Endothelial cell of umbilical vein (primary cell): ENCODE measurements around the gene SCAPER. TPM values are rescaled to one million over a fixed set of nuclear protein-coding genes. Genes with fewer than 3 reads are reported as not detected.

Experiments
- BruUV-seq: library from RNA; stranded (reverse); fragments of 400-500 nt; replicated peaks from 2 replicates; lab custom pipeline; 2021; lab: Mats Ljungman, UMichigan
- CTCF ChIA-PET: fragments of 300-600, 350-600 bp; sonication (Branson Sonifier 250); formaldehyde crosslinking; loops from one replicate; lab custom pipeline; 2021; ENCODE audit warnings: antibody characterized with exemption, inconsistent platforms; lab: Charles Lee
- POLR2A ChIA-PET: fragments of 300-600, 350-600 bp; sonication (Branson Sonifier 250); formaldehyde crosslinking; loops from one replicate; lab custom pipeline; 2021; ENCODE audit warnings: antibody characterized with exemption, inconsistent platforms; lab: Charles Lee
- DNase-seq: peaks from one replicate; pipeline ENCODE4 v3.0.0-alpha.2; 2011; ENCODE audit warnings: low read depth, low spot score
- FAIRE-seq: peaks from 2 replicates; lab custom pipeline; 2011; peaks lifted over from hg19 to GRCh38; lab: Jason Lieb, UNC
- H2AFZ ChIP-seq: 2 replicates; pipeline ENCODE4 v1.6.0; 2012; ENCODE audit warnings: low read depth, low read length, control low read depth, inconsistent platforms
- H3K27ac ChIP-seq: 2 replicates; pipeline ENCODE4 v1.5.1; 2011; ENCODE audit warnings: low read depth, mild to moderate bottlenecking, control low read depth, low read length, moderate library complexity; ENCODE audit not compliant: insufficient read depth
- H3K27me3 ChIP-seq, 2 experiments: 2 replicates each; pipeline versions ENCODE4 v1.6.0 to v1.6.1; 2011; ENCODE audit warnings: low read length in 2 of 2, mixed read lengths in 1 of 2; ENCODE audit not compliant: control insufficient read depth in 2 of 2, insufficient read depth in 2 of 2
- H3K36me3 ChIP-seq, 2 experiments: 2 replicates in 1 of 2; 3 replicates in 1 of 2; pipeline ENCODE4 v1.5.1; 2011; ENCODE audit warnings: low read length in 2 of 2, mild to moderate bottlenecking in 1 of 2, moderate library complexity in 1 of 2; ENCODE audit not compliant: control insufficient read depth in 2 of 2, insufficient read depth in 2 of 2; ENCODE audit errors: extremely low read depth in 1 of 2
- H3K4me1 ChIP-seq: 3 replicates; pipeline ENCODE4 v1.5.1; 2011; ENCODE audit warnings: mild to moderate bottlenecking, low read length; ENCODE audit not compliant: control insufficient read depth, insufficient read depth; ENCODE audit errors: extremely low read depth
- H3K4me2 ChIP-seq: 2 replicates; pipeline ENCODE4 v1.6.1; 2011; ENCODE audit warnings: low read length, control low read depth, mixed read lengths; ENCODE audit not compliant: insufficient read depth
- H3K4me3 ChIP-seq, 3 experiments: fragments of 200-600 bp in 1 of 3; sonication (generic), shearing (Covaris generic) in 1 of 3; replicated peaks in 1 of 3; 2 replicates each; pipeline ENCODE4 v1.5.1; 2011 to 2016; ENCODE audit warnings: control low read depth in 3 of 3, low read length in 3 of 3, mild to moderate bottlenecking in 2 of 3, inconsistent platforms in 1 of 3, low read depth in 1 of 3, moderate library complexity in 1 of 3; ENCODE audit not compliant: insufficient read depth in 1 of 3
- H3K79me2 ChIP-seq: 2 replicates; pipeline ENCODE4 v1.6.0; 2012; ENCODE audit warnings: low read length, inconsistent platforms; ENCODE audit not compliant: control insufficient read depth, insufficient read depth
- H3K9ac ChIP-seq: replicated peaks from 2 replicates; pipeline ENCODE3; 2011; ENCODE audit warnings: low read length, control low read depth; ENCODE audit not compliant: insufficient read depth; ENCODE audit errors: extremely low read depth
- H3K9me1 ChIP-seq: replicated peaks from 3 replicates; pipeline ENCODE4 v1.6.0; 2011; ENCODE audit warnings: mild to moderate bottlenecking, low read length; ENCODE audit not compliant: control insufficient read depth, insufficient read depth; ENCODE audit errors: extremely low read depth
- H3K9me3 ChIP-seq: replicated peaks from 2 replicates; pipeline ENCODE4 v1.5.1; 2012; ENCODE audit warnings: low read length, inconsistent platforms; ENCODE audit not compliant: control insufficient read depth, insufficient read depth
- H4K20me1 ChIP-seq: replicated peaks from 2 replicates; pipeline ENCODE3; 2011; ENCODE audit warnings: mild to moderate bottlenecking, low read length; ENCODE audit not compliant: control insufficient read depth, insufficient read depth; ENCODE audit errors: extremely low read depth
- EZH2 ChIP-seq: IDR thresholded peaks from 2 replicates; pipeline ENCODE4 v1.6.1; 2012; ENCODE audit warnings: borderline replicate concordance, low read depth, mild to moderate bottlenecking, moderate library complexity, low read length, inconsistent platforms; ENCODE audit not compliant: severe bottlenecking
- FOS ChIP-seq: IDR thresholded peaks from 2 replicates; pipeline ENCODE4 v1.6.1; 2011; ENCODE audit warnings: mild to moderate bottlenecking, low read length, moderate library complexity, borderline replicate concordance; ENCODE audit not compliant: insufficient read depth
- GATA2 ChIP-seq: IDR thresholded peaks from 2 replicates; pipeline ENCODE4 v1.7.0; 2011; ENCODE audit warnings: low read depth, mild to moderate bottlenecking, moderate library complexity, mixed read lengths, low read length; ENCODE audit not compliant: insufficient read length, insufficient read depth
- JUN ChIP-seq: IDR thresholded peaks from 2 replicates; pipeline ENCODE4 v1.6.1; 2011; ENCODE audit warnings: borderline replicate concordance, low read depth; ENCODE audit not compliant: insufficient read length, insufficient read depth
- MYC ChIP-seq: IDR thresholded peaks from one replicate; pipeline ENCODE4 v1.6.1; 2011; ENCODE audit warnings: mild to moderate bottlenecking, low read depth, low read length
- POLR2A ChIP-seq: IDR thresholded peaks from 2 replicates; pipeline ENCODE4 v1.6.1; 2012; ENCODE audit warnings: low read depth, mild to moderate bottlenecking, control low read depth, low read length
- POLR2AphosphoS5 ChIP-seq: IDR thresholded peaks from 2 replicates; pipeline ENCODE4 v1.6.1; 2012; ENCODE audit warnings: low read depth, mild to moderate bottlenecking, control low read depth, low read length, moderate library complexity; ENCODE audit not compliant: insufficient read depth
- dilution Hi-C: fragments of 300-500 bp; cut with MboI; formaldehyde crosslinking; loops from one replicate; pipeline ENCODE4 v1.15.0; 2019; ENCODE audit warnings: low sequenced_read_pairs; ENCODE audit not compliant: extremely low pct_ligation_motif_present
- intact Hi-C: fragments of 100-400 bp; cut with micrococcal nuclease; formaldehyde crosslinking; loops from one replicate; pipeline ENCODE4 v1.10.0; 2022
- polyA plus RNA-seq, 4 experiments: library from polyadenylated mRNA; depleted of rRNA in 3 of 4; stranded (reverse) in 3 of 4; unstranded in 1 of 4; fragments of >200 nt; gene quantifications; 2 replicates each; pipeline versions ENCODE4 v1.2.1 to v1.2.3, GENCODE V29; 2011 to 2012; ENCODE audit warnings: missing spikeins in 1 of 4
- total RNA-seq: library from RNA; stranded (reverse); gene quantifications from 2 replicates; pipeline ENCODE4 v1.2.3, GENCODE V29; 2021
- TF ChIP-seq, protein P1 (sequence below): IDR thresholded peaks from 2 replicates; pipeline ENCODE4 v1.6.1; 2011; ENCODE audit not compliant: insufficient read depth, insufficient read length
- TF ChIP-seq, protein P2 (sequence below), 2 donors: IDR thresholded peaks; 1 replicate in 1 of 2; 2 replicates in 1 of 2; pipeline ENCODE4 v1.5.1; 2011; ENCODE audit warnings: low read length in 2 of 2, mild to moderate bottlenecking in 2 of 2, moderate library complexity in 2 of 2, control low read depth in 1 of 2, inconsistent platforms in 1 of 2, low read depth in 1 of 2; ENCODE audit not compliant: insufficient read depth in 1 of 2; ENCODE audit errors: extremely low read depth in 1 of 2

Gene SCAPER
- total and polyA plus RNA-seq, 2 donors (not counting 3 experiments of a cell fraction or from before 2014, with no cell fraction given), result 2.7 to 12.7 TPM

- TF ChIP-seq MYC, result no peak
- TF ChIP-seq POLR2AphosphoS5, result no peak
- TF ChIP-seq GATA2, result no peak
- no peak for TF ChIP-seq POLR2A
- TF ChIP-seq EZH2, result no peak
- TF ChIP-seq, protein P1, sequence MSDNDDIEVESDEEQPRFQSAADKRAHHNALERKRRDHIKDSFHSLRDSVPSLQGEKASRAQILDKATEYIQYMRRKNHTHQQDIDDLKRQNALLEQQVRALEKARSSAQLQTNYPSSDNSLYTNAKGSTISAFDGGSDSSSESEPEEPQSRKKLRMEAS, result no peak
- TF ChIP-seq, protein P2, sequence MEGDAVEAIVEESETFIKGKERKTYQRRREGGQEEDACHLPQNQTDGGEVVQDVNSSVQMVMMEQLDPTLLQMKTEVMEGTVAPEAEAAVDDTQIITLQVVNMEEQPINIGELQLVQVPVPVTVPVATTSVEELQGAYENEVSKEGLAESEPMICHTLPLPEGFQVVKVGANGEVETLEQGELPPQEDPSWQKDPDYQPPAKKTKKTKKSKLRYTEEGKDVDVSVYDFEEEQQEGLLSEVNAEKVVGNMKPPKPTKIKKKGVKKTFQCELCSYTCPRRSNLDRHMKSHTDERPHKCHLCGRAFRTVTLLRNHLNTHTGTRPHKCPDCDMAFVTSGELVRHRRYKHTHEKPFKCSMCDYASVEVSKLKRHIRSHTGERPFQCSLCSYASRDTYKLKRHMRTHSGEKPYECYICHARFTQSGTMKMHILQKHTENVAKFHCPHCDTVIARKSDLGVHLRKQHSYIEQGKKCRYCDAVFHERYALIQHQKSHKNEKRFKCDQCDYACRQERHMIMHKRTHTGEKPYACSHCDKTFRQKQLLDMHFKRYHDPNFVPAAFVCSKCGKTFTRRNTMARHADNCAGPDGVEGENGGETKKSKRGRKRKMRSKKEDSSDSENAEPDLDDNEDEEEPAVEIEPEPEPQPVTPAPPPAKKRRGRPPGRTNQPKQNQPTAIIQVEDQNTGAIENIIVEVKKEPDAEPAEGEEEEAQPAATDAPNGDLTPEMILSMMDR (IDR thresholded peaks at IDR 0.05; ENCODE audit: extremely low read depth in 1 of 2, insufficient read depth in 1 of 2, low read depth in 1 of 2, low read length in 2 of 2), result no peak
- no peak for TF ChIP-seq FOS
- no peak for TF ChIP-seq JUN
- no peaks in the 10 kb centered on the region for H3K4me1 ChIP-seq
- intact Hi-C loops, result no loop called here
- H3K27me3 ChIP-seq, result no peaks in the 10 kb centered on the region
- H3K27ac ChIP-seq, result no peak overlapping the region
- FAIRE-seq (no peak), DNase-seq (no peak)
- no TSS peak for BruUV-seq
- dilution Hi-C loops, result no loop called here
- H4K20me1 ChIP-seq, result no peaks in the 10 kb centered on the region
- ChIA-PET CTCF (no interaction called here), POLR2A (no interaction called here)
- no peak overlapping the region for H2AFZ ChIP-seq
- H3K9me3 ChIP-seq, result no peaks in the 10 kb centered on the region
- H3K4me3 ChIP-seq, result no peak overlapping the region
- H3K4me2 ChIP-seq, result no peak overlapping the region
- no peaks in the 10 kb centered on the region for H3K36me3 ChIP-seq
- H3K9ac ChIP-seq, result no peak overlapping the region
- no peaks in the 10 kb centered on the region for H3K79me2 ChIP-seq
- no peaks in the 10 kb centered on the region for H3K9me1 ChIP-seq
Measured at GRCh38 chr15:76802411-76802810, 102.7 kb downstream of the SCAPER start.
